B cell (primary cell): ENCODE measurements around the gene AGBL4. TPM values are rescaled to one million over a fixed set of nuclear protein-coding genes. Genes with fewer than 3 reads are reported as not detected.
"Not testable (repeated sequence)": the region's sequence is repeated elsewhere in the genome, so short reads cannot be mapped to it uniquely, and the experiment has no call there.

Source experiments
- ATAC-seq: fragments of 200-7000 bp; cut with Tn5 transposase; one replicate; pipeline ENCODE4 v1.10.0; 2021; ENCODE audit warnings: low read depth, mild to moderate bottlenecking, moderate number of reproducible peaks, moderate library complexity
- CTCF ChIA-PET: fragments of 350-600 bp; sonication (Branson Sonifier 250); formaldehyde crosslinking; loops from one replicate; lab custom pipeline; 2021; ENCODE audit warnings: antibody characterized with exemption, inconsistent platforms; lab: Charles Lee
- POLR2A ChIA-PET: fragments of 350-600 bp; sonication (Branson Sonifier 250); formaldehyde crosslinking; loops from one replicate; lab custom pipeline; 2021; ENCODE audit warnings: antibody characterized with exemption; lab: Charles Lee
- DNase-seq: peaks from one replicate; pipeline ENCODE4 v3.0.0; 2013
- H2AFZ ChIP-seq: 2 replicates; pipeline ENCODE4 v1.6.1; 2012; ENCODE audit warnings: mild to moderate bottlenecking, low read depth, low read length; ENCODE audit not compliant: insufficient read depth, poor library complexity, severe bottlenecking
- H3K27ac ChIP-seq, 2 donors: 1 replicate in 1 of 2; 2 replicates in 1 of 2; pipeline ENCODE4 v1.5.1; 2012 to 2013; ENCODE audit warnings: low read length in 2 of 2, mild to moderate bottlenecking in 2 of 2, moderate library complexity in 1 of 2
- H3K27me3 ChIP-seq, 4 experiments: fragments of 200-600 bp in 1 of 4; sonication (generic) in 1 of 4; replicated peaks in 1 of 4; 1 replicate in 2 of 4; 2 replicates in 2 of 4; pipeline versions ENCODE4 v1.6.1 to v1.7.0; 2013 to 2016; ENCODE audit warnings: low read length in 3 of 4, mild to moderate bottlenecking in 2 of 4, mixed read lengths in 1 of 4, moderate library complexity in 1 of 4; ENCODE audit not compliant: insufficient read depth in 4 of 4, control insufficient read depth in 3 of 4; ENCODE audit errors: control extremely low read depth in 1 of 4
- H3K36me3 ChIP-seq, 2 experiments: replicated peaks in 1 of 2; 1 replicate in 1 of 2; 2 replicates in 1 of 2; pipeline versions ENCODE4 v1.6.1 to v1.7.1; 2013; ENCODE audit warnings: low read length in 1 of 2; ENCODE audit not compliant: insufficient read depth in 2 of 2, control insufficient read depth in 1 of 2; ENCODE audit errors: control extremely low read depth in 1 of 2, extremely low read depth in 1 of 2
- H3K4me1 ChIP-seq, 2 donors: fragments of 200-600 bp in 1 of 2; sonication (generic) in 1 of 2; 1 replicate in 1 of 2; 2 replicates in 1 of 2; pipeline versions ENCODE4 v1.5.1 to v1.6.1; 2013 to 2017; ENCODE audit warnings: low read length in 2 of 2; ENCODE audit not compliant: control insufficient read depth in 2 of 2, insufficient read depth in 2 of 2
- H3K4me2 ChIP-seq: replicated peaks from 2 replicates; pipeline ENCODE3; 2012; ENCODE audit warnings: mild to moderate bottlenecking, low read depth, low read length; ENCODE audit not compliant: poor library complexity, severe bottlenecking
- H3K4me3 ChIP-seq, 5 experiments: fragments of 200-600 bp in 1 of 5; sonication (generic) in 1 of 5; 1 replicate in 3 of 5; 2 replicates in 2 of 5; pipeline versions ENCODE4 v1.5.1 to v1.7.0; 2011 to 2016; ENCODE audit warnings: low read length in 4 of 5, mild to moderate bottlenecking in 4 of 5, low read depth in 2 of 5, control low read depth in 1 of 5, moderate library complexity in 1 of 5; ENCODE audit not compliant: insufficient read depth in 1 of 5; ENCODE audit errors: control extremely low read depth in 1 of 5, extremely low read depth in 1 of 5
- H3K79me2 ChIP-seq: fragments of 200-600 bp; sonication (generic); one replicate; pipeline ENCODE4 v1.6.0; 2016; ENCODE audit warnings: low read length; ENCODE audit not compliant: control insufficient read depth, insufficient read depth
- H3K9ac ChIP-seq: fragments of 200-600 bp; sonication (generic); 2 replicates; pipeline ENCODE4 v1.6.1; 2017; ENCODE audit warnings: mild to moderate bottlenecking, low read length, moderate library complexity
- H3K9me3 ChIP-seq, 3 donors: one replicate each; pipeline versions ENCODE4 v1.6.1 to v1.7.1; 2013; ENCODE audit warnings: low read length in 2 of 3; ENCODE audit not compliant: control insufficient read depth in 2 of 3, insufficient read depth in 1 of 3; ENCODE audit errors: control extremely low read depth in 1 of 3
- H4K20me1 ChIP-seq: 2 replicates; pipeline ENCODE4 v1.6.0; 2012; ENCODE audit warnings: mild to moderate bottlenecking, low read length; ENCODE audit not compliant: insufficient read depth, control insufficient read depth, poor library complexity, severe bottlenecking
- H3K27ac Mint-ChIP-seq: one replicate; pipeline ENCODE4 v1.8.0; 2021; ENCODE audit warnings: mixed read lengths
- H3K27me3 Mint-ChIP-seq: one replicate; pipeline ENCODE4 v1.8.0; 2021; ENCODE audit warnings: mixed read lengths
- H3K4me1 Mint-ChIP-seq: one replicate; pipeline ENCODE4 v1.8.0; 2021; ENCODE audit warnings: mixed read lengths
- H3K4me3 Mint-ChIP-seq: one replicate; pipeline ENCODE4 v1.8.0; 2021; ENCODE audit warnings: mixed read lengths
- H3K9me3 Mint-ChIP-seq: one replicate; pipeline ENCODE4 v1.8.0; 2022; ENCODE audit warnings: mixed read lengths; ENCODE audit not compliant: insufficient read depth
- EZH2 ChIP-seq: IDR thresholded peaks from 2 replicates; pipeline ENCODE4 v1.6.1; 2012; ENCODE audit warnings: borderline replicate concordance, low read depth, mild to moderate bottlenecking, moderate library complexity, low read length; ENCODE audit not compliant: insufficient read depth, poor library complexity, severe bottlenecking
- WGBS: methylation state at CpG from one replicate; pipeline ENCODE4 v1.1.5; 2013; ENCODE audit warnings: missing lambda C conversion rate; ENCODE audit not compliant: insufficient coverage; 5-methylcytosine and 5-hydroxymethylcytosine counted together
- intact Hi-C: fragments of 100-400 bp; cut with micrococcal nuclease; formaldehyde crosslinking; loops from one replicate; pipeline ENCODE4 v1.10.0; 2022
- polyA plus RNA-seq: library from polyadenylated mRNA; depleted of rRNA; stranded (reverse); fragments of >200 nt; gene quantifications from 2 replicates; pipeline ENCODE4 v1.2.3, GENCODE V29; 2012
- total RNA-seq, 2 donors: library from RNA; stranded (reverse); fragments of 120-200 nt in 1 of 2; gene quantifications; 1 replicate in 1 of 2; 2 replicates in 1 of 2; pipeline versions ENCODE4 v1.2.3 to v1.2.4, GENCODE V29; 2013 to 2022
- TF ChIP-seq, protein P1 (sequence below): fragments of 200-600 bp; IDR thresholded peaks from one replicate; pipeline ENCODE4 v1.8.0; 2022; ENCODE audit warnings: antibody characterized with exemption, mild to moderate bottlenecking

AGBL4 gene
- total and polyA plus RNA-seq, 2 donors (not counting 1 experiment from before 2014, with no cell fraction given), result 0.07 to 0.12 TPM

DNA sequence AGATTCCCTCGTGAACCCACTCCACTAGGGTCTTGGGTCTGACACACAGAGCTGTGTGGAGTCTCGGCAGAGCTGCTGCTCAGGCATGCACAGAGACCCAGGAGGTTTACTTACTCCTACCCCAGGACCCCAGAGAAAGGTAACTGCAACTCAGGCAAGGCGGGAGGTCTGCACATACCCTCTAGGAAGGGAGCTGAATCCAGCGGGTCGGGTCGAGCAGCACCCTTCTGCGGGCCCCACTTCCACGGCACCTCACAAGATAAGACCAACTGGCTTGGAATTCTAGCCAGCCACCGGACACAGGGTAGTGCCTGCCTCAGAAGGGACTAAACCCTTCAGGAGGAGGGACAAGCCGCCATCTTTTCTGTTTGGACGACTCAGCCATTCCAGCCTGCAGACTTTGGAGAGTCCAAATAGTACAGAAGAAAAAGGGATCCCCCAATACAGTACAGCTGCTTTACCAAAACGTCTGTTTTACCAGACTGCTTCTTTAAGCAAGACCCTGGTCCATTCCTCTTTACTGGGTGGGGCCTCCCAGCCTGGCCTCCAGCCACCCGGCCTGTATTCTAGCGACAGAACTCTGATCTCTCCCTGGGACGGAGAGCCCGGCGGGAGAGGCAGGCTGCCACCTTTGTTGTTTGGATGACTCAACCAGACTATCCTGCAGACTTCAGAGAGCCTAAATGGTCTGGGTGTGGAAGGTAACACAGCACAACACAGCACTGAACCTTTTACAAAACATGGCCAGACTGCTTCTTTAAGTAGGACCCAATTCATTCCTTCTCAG, 692.5 kb downstream of the AGBL4 start:
- Mint-ChIP-seq H3K27me3 (no peaks in the 10 kb centered on the region), H3K4me1 (no peaks in the 10 kb centered on the region), H3K4me3 (no peak overlapping the region), H3K27ac (no peak overlapping the region), H3K9me3 (no peaks in the 10 kb centered on the region)
- ChIA-PET CTCF (no interaction called here), POLR2A (no interaction called here)
- H3K9me3 ChIP-seq, result peaks cover 0 to 12% (median 0%) of the 10 kb centered on the region in 3 donors
- no peak overlapping the region for H3K4me2 ChIP-seq
- H3K27ac ChIP-seq, result no peak overlapping the region
- intact Hi-C loops, result no loop called here
- H3K4me3 ChIP-seq, result no peak overlapping the region
- H2AFZ ChIP-seq, result no peak overlapping the region
- no peaks in the 10 kb centered on the region for H3K79me2 ChIP-seq
- H3K9ac ChIP-seq, result no peak overlapping the region
- H3K4me1 ChIP-seq, result no peaks in the 10 kb centered on the region
- no peaks in the 10 kb centered on the region for H3K27me3 ChIP-seq
- no peaks in the 10 kb centered on the region for H3K36me3 ChIP-seq
- DNase-seq (no peak), ATAC-seq (no peak)
- 87% methylated on average over 15 of the region's 17 CpGs for WGBS
- TF ChIP-seq, protein P1, sequence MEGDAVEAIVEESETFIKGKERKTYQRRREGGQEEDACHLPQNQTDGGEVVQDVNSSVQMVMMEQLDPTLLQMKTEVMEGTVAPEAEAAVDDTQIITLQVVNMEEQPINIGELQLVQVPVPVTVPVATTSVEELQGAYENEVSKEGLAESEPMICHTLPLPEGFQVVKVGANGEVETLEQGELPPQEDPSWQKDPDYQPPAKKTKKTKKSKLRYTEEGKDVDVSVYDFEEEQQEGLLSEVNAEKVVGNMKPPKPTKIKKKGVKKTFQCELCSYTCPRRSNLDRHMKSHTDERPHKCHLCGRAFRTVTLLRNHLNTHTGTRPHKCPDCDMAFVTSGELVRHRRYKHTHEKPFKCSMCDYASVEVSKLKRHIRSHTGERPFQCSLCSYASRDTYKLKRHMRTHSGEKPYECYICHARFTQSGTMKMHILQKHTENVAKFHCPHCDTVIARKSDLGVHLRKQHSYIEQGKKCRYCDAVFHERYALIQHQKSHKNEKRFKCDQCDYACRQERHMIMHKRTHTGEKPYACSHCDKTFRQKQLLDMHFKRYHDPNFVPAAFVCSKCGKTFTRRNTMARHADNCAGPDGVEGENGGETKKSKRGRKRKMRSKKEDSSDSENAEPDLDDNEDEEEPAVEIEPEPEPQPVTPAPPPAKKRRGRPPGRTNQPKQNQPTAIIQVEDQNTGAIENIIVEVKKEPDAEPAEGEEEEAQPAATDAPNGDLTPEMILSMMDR, result no peak
- no peak for TF ChIP-seq EZH2
- H4K20me1 ChIP-seq, result no peaks in the 10 kb centered on the region

DNA sequence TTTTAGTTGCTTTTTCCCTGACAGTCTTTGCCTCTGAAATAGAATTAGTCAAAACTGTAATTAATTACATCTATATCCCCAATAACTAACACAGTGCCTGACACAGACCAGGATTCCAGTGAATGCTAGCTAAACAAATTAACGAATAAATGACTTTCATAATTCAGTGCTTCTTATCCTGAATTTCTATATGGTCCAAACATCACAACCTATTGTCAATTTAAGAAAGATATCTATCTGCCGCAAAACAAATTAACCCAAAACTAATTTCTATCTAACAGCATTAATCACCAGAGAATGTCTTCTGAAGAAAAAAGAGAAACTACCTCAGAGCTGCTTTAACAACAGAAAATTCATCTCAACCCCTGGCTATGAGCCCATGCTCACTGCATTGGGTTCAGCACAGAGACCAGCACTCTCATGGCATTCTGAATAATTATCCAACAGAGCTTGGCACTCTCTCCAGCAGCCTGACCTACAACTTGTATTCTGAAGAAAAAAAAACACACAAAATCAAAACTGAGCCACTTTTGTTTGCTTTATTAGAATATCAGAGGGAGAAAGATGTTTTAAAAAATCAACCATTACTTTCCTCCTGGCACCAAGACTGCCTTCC, 699.7 kb downstream of the AGBL4 start:
- no peak overlapping the region for H3K4me3 Mint-ChIP-seq
- Histone ChIP-seq H3K36me3 (no peaks in the 10 kb centered on the region), H3K27ac (no peak overlapping the region), H4K20me1 (no peaks in the 10 kb centered on the region), H3K79me2 (no peaks in the 10 kb centered on the region), H3K4me2 (no peak overlapping the region), H3K4me3 (no peak overlapping the region), H3K9ac (no peak overlapping the region), H3K4me1 (no peaks in the 10 kb centered on the region), H3K27me3 (no peaks in the 10 kb centered on the region), H2AFZ (no peak overlapping the region), H3K9me3 (no peaks in the 10 kb centered on the region)
- ATAC-seq (no peak), DNase-seq (no peak)
- no peak for TF ChIP-seq EZH2
- TF ChIP-seq, protein P1, result no peak
- no peaks in the 10 kb centered on the region for H3K9me3 Mint-ChIP-seq
- intact Hi-C loops, result no loop called here
- ChIA-PET POLR2A (no interaction called here), CTCF (no interaction called here)
- no peaks in the 10 kb centered on the region for H3K27me3 Mint-ChIP-seq
- WGBS, result 95% methylated on average over 2 of the region's 2 CpGs
- no peak overlapping the region for H3K27ac Mint-ChIP-seq
- no peaks in the 10 kb centered on the region for H3K4me1 Mint-ChIP-seq

DNA sequence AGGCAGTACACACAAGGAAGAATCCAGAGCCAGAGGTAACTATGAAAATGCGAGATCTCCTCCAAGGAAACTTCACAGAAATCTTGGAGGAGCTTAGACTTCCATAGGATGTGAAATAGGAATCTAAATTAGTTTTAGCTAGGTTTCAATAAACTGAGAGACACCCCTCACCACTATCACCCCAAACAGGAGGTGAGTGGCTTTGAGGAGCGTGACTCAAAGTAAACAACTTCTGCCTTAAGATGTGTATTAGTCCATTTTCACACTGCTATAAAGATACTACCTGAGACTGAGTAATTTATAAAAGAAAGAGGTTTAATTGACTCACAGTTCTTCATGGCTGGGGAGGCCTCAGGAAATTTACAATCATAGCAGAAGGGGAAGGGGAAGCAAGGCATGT, 703.3 kb downstream of the AGBL4 start:
- POLR2A ChIA-PET, H3K9ac ChIP-seq, H3K27me3 Mint-ChIP-seq, H3K27ac ChIP-seq, H2AFZ ChIP-seq, intact Hi-C loops, H3K27me3 ChIP-seq, CTCF ChIA-PET, H3K9me3 Mint-ChIP-seq, H4K20me1 ChIP-seq, DNase-seq, H3K4me1 Mint-ChIP-seq, H3K4me2 ChIP-seq, H3K4me3 Mint-ChIP-seq, H3K4me1 ChIP-seq, H3K9me3 ChIP-seq, H3K36me3 ChIP-seq, H3K79me2 ChIP-seq, H3K4me3 ChIP-seq, ATAC-seq, H3K27ac Mint-ChIP-seq: not testable (repeated sequence)
- WGBS, result no CpG with 5 or more reads among the region's 2 CpGs
